Liver (tissue), 9 donors: Measurements from ENCODE around the gene TMEM255B. TPM values are rescaled to one million over a fixed set of nuclear protein-coding genes. Genes with fewer than 3 reads are reported as not detected.

ENCODE experiments used
- DNase-seq: peaks from one replicate; pipeline ENCODE4 v3.0.0-alpha.2; 2017; ENCODE audit warnings: low spot score
- H3K27ac ChIP-seq, 2 donors: one replicate each; pipeline ENCODE4 v1.7.0; 2013; ENCODE audit warnings: inconsistent platforms in 2 of 2, low read length in 2 of 2, control low read depth in 1 of 2, low read depth in 1 of 2, mild to moderate bottlenecking in 1 of 2
- H3K27me3 ChIP-seq, 4 donors: one replicate each; pipeline versions ENCODE4 v1.6.1 to v1.7.0; 2013; ENCODE audit warnings: low read length in 3 of 4, inconsistent platforms in 1 of 4, mild to moderate bottlenecking in 1 of 4, moderate library complexity in 1 of 4; ENCODE audit not compliant: control insufficient read depth in 4 of 4, insufficient read depth in 4 of 4
- H3K36me3 ChIP-seq, 4 donors: one replicate each; pipeline versions ENCODE4 v1.6.1 to v1.7.0; 2013; ENCODE audit warnings: low read length in 3 of 4, mild to moderate bottlenecking in 3 of 4, low read depth in 1 of 4, moderate library complexity in 1 of 4; ENCODE audit not compliant: control insufficient read depth in 4 of 4, insufficient read depth in 3 of 4
- H3K4me1 ChIP-seq, 4 donors: one replicate each; pipeline versions ENCODE4 v1.6.1 to v1.7.0; 2013; ENCODE audit warnings: low read length in 3 of 4, mild to moderate bottlenecking in 3 of 4, moderate library complexity in 1 of 4; ENCODE audit not compliant: control insufficient read depth in 4 of 4, insufficient read depth in 4 of 4
- H3K4me3 ChIP-seq, 3 donors: one replicate each; pipeline versions ENCODE4 v1.6.1 to v1.7.0; 2013; ENCODE audit warnings: low read length in 3 of 3, control low read depth in 1 of 3, low read depth in 1 of 3, mild to moderate bottlenecking in 1 of 3
- H3K9ac ChIP-seq, 2 donors: one replicate each; pipeline ENCODE4 v1.7.0; 2013; ENCODE audit warnings: low read length in 2 of 2, mild to moderate bottlenecking in 2 of 2, moderate library complexity in 2 of 2, control low read depth in 1 of 2, low read depth in 1 of 2
- H3K9me3 ChIP-seq, 4 donors: one replicate each; pipeline versions ENCODE4 v1.6.1 to v1.7.0; 2013; ENCODE audit warnings: low read length in 3 of 4; ENCODE audit not compliant: control insufficient read depth in 4 of 4
- ATF3 ChIP-seq: IDR thresholded peaks from 2 replicates; pipeline ENCODE4 v1.6.1; 2016; ENCODE audit warnings: antibody characterized with exemption
- CTCF ChIP-seq: fragments of 150-350 bp; IDR thresholded peaks from 2 replicates; pipeline ENCODE4 v1.5.1; 2017; ENCODE audit warnings: improper control_type of control experiment, low read depth, low read length; ENCODE audit not compliant: missing input control
- EGR1 ChIP-seq, 2 donors: IDR thresholded peaks; 2 replicates each; pipeline ENCODE4 v1.6.1; 2016 to 2018; ENCODE audit warnings: antibody characterized with exemption in 2 of 2, low read depth in 2 of 2
- FOXA1 ChIP-seq: IDR thresholded peaks from 2 replicates; pipeline ENCODE4 v1.6.1; 2016; ENCODE audit warnings: antibody characterized with exemption
- FOXA2 ChIP-seq: IDR thresholded peaks from 2 replicates; pipeline ENCODE4 v1.6.1; 2016; ENCODE audit warnings: antibody characterized with exemption
- GABPA ChIP-seq, 2 donors: IDR thresholded peaks in 1 of 2; conservative IDR thresholded peaks in 1 of 2; 2 replicates each; pipeline ENCODE4 v1.6.1; 2016; ENCODE audit warnings: antibody characterized with exemption in 2 of 2, mild to moderate bottlenecking in 1 of 2, moderate library complexity in 1 of 2
- HNF4A ChIP-seq, 2 donors: conservative IDR thresholded peaks; 2 replicates each; pipeline ENCODE4 v1.6.1; 2016; ENCODE audit warnings: antibody characterized with exemption in 2 of 2, mild to moderate bottlenecking in 2 of 2
- HNF4G ChIP-seq: IDR thresholded peaks from 2 replicates; pipeline ENCODE4 v1.6.1; 2016; ENCODE audit warnings: antibody characterized with exemption
- MAX ChIP-seq: IDR thresholded peaks from 2 replicates; pipeline ENCODE4 v1.6.1; 2016; ENCODE audit warnings: antibody characterized with exemption
- NR2F2 ChIP-seq: IDR thresholded peaks from 2 replicates; pipeline ENCODE4 v1.6.1; 2016; ENCODE audit warnings: antibody characterized with exemption
- RAD21 ChIP-seq, 2 donors: IDR thresholded peaks; 2 replicates each; pipeline ENCODE4 v1.6.1; 2016; ENCODE audit warnings: antibody characterized with exemption in 2 of 2, mild to moderate bottlenecking in 2 of 2
- REST ChIP-seq: IDR thresholded peaks from 2 replicates; pipeline ENCODE4 v1.6.1; 2016; ENCODE audit warnings: antibody characterized with exemption, mild to moderate bottlenecking
- TAF1 ChIP-seq: conservative IDR thresholded peaks from 2 replicates; pipeline ENCODE4 v1.6.1; 2016; ENCODE audit warnings: antibody characterized with exemption, mild to moderate bottlenecking
- YY1 ChIP-seq: IDR thresholded peaks from 2 replicates; pipeline ENCODE4 v1.6.1; 2016; ENCODE audit warnings: antibody characterized with exemption, mild to moderate bottlenecking
- ZBTB33 ChIP-seq: IDR thresholded peaks from 2 replicates; pipeline ENCODE4 v1.6.1; 2016; ENCODE audit warnings: antibody characterized with exemption
- WGBS: extraction: QIAGEN DNeasy Blood & Tissue Kit; methylation state at CpG from one replicate; pipeline ENCODE4 v1.1.7; 2013; 5-methylcytosine and 5-hydroxymethylcytosine counted together
- polyA plus RNA-seq, 2 donors: library from polyadenylated mRNA; stranded (reverse) in 1 of 2; unstranded in 1 of 2; fragments of 200-250 nt in 1 of 2; fragments of >200 nt in 1 of 2; fragmentation: Nextera tagmentation in 1 of 2; extraction: Ambion mirVana in 1 of 2; gene quantifications; one replicate each; pipeline versions ENCODE4 v1.2.1 to v1.2.3, GENCODE V29; 2013 to 2015
- total RNA-seq, 2 donors: library from RNA; depleted of rRNA; stranded (reverse); fragments of >200 nt; gene quantifications; one replicate each; pipeline ENCODE4 v1.2.3, GENCODE V29; 2014
- donor health status: healthy.
- donor health status: healthy.
- donor health status: healthy.
- donor health status: healthy.
- donor health status: healthy.

The TMEM255B gene
- total and polyA plus RNA-seq, 4 donors, result 0.37 to 8.6 (median 3.5) TPM

GRCh38 chr13:113841353-113841650, 82.3 kb downstream of the TMEM255B start:
- Histone ChIP-seq H3K4me3 (no peak overlapping the region), H3K9me3 (no peaks in the 10 kb centered on the region), H3K27ac (no peak overlapping the region), H3K27me3 (no peaks in the 10 kb centered on the region), H3K4me1 (peaks cover 12 to 46% (median 25%) of the 10 kb centered on the region in 4 donors), H3K36me3 (no peaks in the 10 kb centered on the region), H3K9ac (no peak overlapping the region)
- DNase-seq, result no peak
- no peak for TF ChIP-seq HNF4G
- 78% methylated on average over 15 of the region's 15 CpGs for WGBS

- TF ChIP-seq HNF4G (no peak), REST (no peak), FOXA2 (no peak), TAF1 (no peak), ATF3 (no peak), MAX (no peak), EGR1 (IDR thresholded peaks at IDR 0.05; ENCODE audit: low read depth in 2 of 2) (no peak), ZBTB33 (no peak), RAD21 (IDR thresholded peaks at IDR 0.05) (no peak), FOXA1 (no peak), GABPA (IDR thresholded peaks at IDR 0.05 in 1 of 2, conservative IDR thresholded peaks at IDR 0.05 in 1 of 2) (no peak), NR2F2 (no peak), CTCF (no peak), HNF4A (conservative IDR thresholded peaks at IDR 0.05) (no peak), YY1 (no peak)
- WGBS, result 96% methylated on average over 29 of the region's 29 CpGs
- H3K4me1 ChIP-seq, result peaks cover 10 to 46% (median 21%) of the 10 kb centered on the region in 4 donors
- no peaks in the 10 kb centered on the region for H3K27me3 ChIP-seq
- no peak for DNase-seq
- no peaks in the 10 kb centered on the region for H3K9me3 ChIP-seq
- no peak overlapping the region for H3K4me3 ChIP-seq
- H3K36me3 ChIP-seq, result no peaks in the 10 kb centered on the region
- no peak overlapping the region for H3K9ac ChIP-seq
- H3K27ac ChIP-seq, result no peak overlapping the region
Measured at GRCh38 chr13:113842336-113843062, 83.5 kb downstream of the TMEM255B start.
